Measurements from ENCODE around the gene TMEM127. TPM values are rescaled to one million over a fixed set of nuclear protein-coding genes. Genes with fewer than 3 reads are reported as not detected.

TMEM127 gene
- 52.6 TPM for total RNA-seq (2013)
- 100 to 1,000 TPM in 1 of 3 donors, 10 to 100 TPM in 2; 72.3 to 107 (median 78.5) TPM for polyA plus RNA-seq
- polyA minus RNA-seq, result 61.7 and 103 TPM in 2 replicates
- 116 to 249 (median 152) reads per million in 11 experiments for total RNA-seq

GRCh38 chr2:96265840-96266679, at the start of gene TMEM127, which contains the start of gene CIAO1:
TSS of gene TMEM127 (minus strand) at chr2:96265997. CDS start at chr2:96265381, 616 bp downstream.
TSS of gene CIAO1 (plus strand) at chr2:96266225. CDS start at chr2:96266351, 126 bp downstream.
- Histone ChIP-seq H3K4me2 (replicated peaks; ENCODE audit: extremely low read depth, low read length, poor library complexity, severe bottlenecking) (peak within 1 kb of the TSS; percentile 99), H4K20me1 (ENCODE audit: insufficient read depth, low read length) (peaks cover 37% of the 10 kb centered on the region), H3K4me3 (replicated peaks in 1 of 3; ENCODE audit: low read depth in 2 of 3, low read length in 3 of 3) (peak within 1 kb of the TSS; percentile 95 to 98 (median 98)), H3K9me3 (replicated peaks in 1 of 2; ENCODE audit: control insufficient read depth in 1 of 2, insufficient read depth in 1 of 2, low read length in 2 of 2) (no peaks in the 10 kb centered on the region), H3K36me3 (replicated peaks in 1 of 2; ENCODE audit: control insufficient read depth in 1 of 2, insufficient read depth in 2 of 2, low read length in 2 of 2) (peaks cover 39 to 71% of the 10 kb centered on the region in 2 donors), H3K27me3 (ENCODE audit: control insufficient read depth in 2 of 2, insufficient read depth in 2 of 2, low read length in 2 of 2) (no peaks in the 10 kb centered on the region), H3K4me1 (ENCODE audit: control insufficient read depth in 1 of 2, insufficient read depth in 2 of 2, low read length in 2 of 2) (peaks cover 39 to 53% of the 10 kb centered on the region in 2 donors), H3K9ac (ENCODE audit: insufficient read depth, low read length, poor library complexity, severe bottlenecking) (peak within 1 kb of the TSS; percentile 97), H3K79me2 (ENCODE audit: insufficient read depth, low read length) (peaks cover 71% of the 10 kb centered on the region), H3K27ac (ENCODE audit: low read depth in 1 of 2, low read length in 2 of 2) (peak within 1 kb of the TSS; percentile 88 to 97), H2AFZ (ENCODE audit: insufficient read depth, low read depth, low read length, poor library complexity, severe bottlenecking) (peak within 1 kb of the TSS; percentile 92)
- Mint-ChIP-seq H3K27ac (peak within 1 kb of the TSS; percentile 85 to 98 (median 94)), H3K27me3 (ENCODE audit: low read depth in 3 of 3) (peaks cover 0 to 3% (median 0%) of the 10 kb centered on the region in 3 donors), H3K9me3 (no peaks in the 10 kb centered on the region), H3K4me3 (peak within 1 kb of the TSS; percentile 90 to 99), H3K4me1 (peaks cover 43% of the 10 kb centered on the region), H3K36me3 (peaks cover 60 to 76% of the 10 kb centered on the region in 2 donors)
- TF ChIP-seq CTCF (IDR thresholded peaks at IDR 0.05), result peak; percentile 20
- intact Hi-C loops (cut with micrococcal nuclease), result loop anchor here (2.0 to 10.0 kb wide), 7 partner anchors 25 to 271 kb away; partner anchors contain the start of genes STARD7 (in 2 of the 2), ANKRD36C (in 1 of the 2), ASTL (in 1 of the 2) and DUSP2 (in 1 of the 2)
- WGBS (ENCODE audit: insufficient coverage), result under 1% methylated on average over 81 of the region's 81 CpGs
- peak; percentile 97 to 98 (median 98) for DNase-seq

GRCh38 chr2:96315005-96315399, 49.2 kb upstream of the TMEM127 start:
- Histone ChIP-seq H2AFZ (ENCODE audit: insufficient read depth, low read depth, low read length, poor library complexity, severe bottlenecking) (no peak overlapping the region), H4K20me1 (ENCODE audit: insufficient read depth, low read length) (no peaks in the 10 kb centered on the region), H3K4me2 (replicated peaks; ENCODE audit: extremely low read depth, low read length, poor library complexity, severe bottlenecking) (no peak overlapping the region), H3K9ac (ENCODE audit: insufficient read depth, low read length, poor library complexity, severe bottlenecking) (no peak overlapping the region), H3K9me3 (replicated peaks in 1 of 2; ENCODE audit: control insufficient read depth in 1 of 2, insufficient read depth in 1 of 2, low read length in 2 of 2) (no peaks in the 10 kb centered on the region), H3K36me3 (replicated peaks in 1 of 2; ENCODE audit: control insufficient read depth in 1 of 2, insufficient read depth in 2 of 2, low read length in 2 of 2) (no peaks in the 10 kb centered on the region), H3K4me1 (ENCODE audit: control insufficient read depth in 1 of 2, insufficient read depth in 2 of 2, low read length in 2 of 2) (peaks cover 18 to 23% of the 10 kb centered on the region in 2 donors), H3K27ac (ENCODE audit: low read depth in 1 of 2, low read length in 2 of 2) (no peak overlapping the region), H3K27me3 (ENCODE audit: control insufficient read depth in 2 of 2, insufficient read depth in 2 of 2, low read length in 2 of 2) (no peaks in the 10 kb centered on the region), H3K79me2 (ENCODE audit: insufficient read depth, low read length) (no peaks in the 10 kb centered on the region), H3K4me3 (replicated peaks in 1 of 3; ENCODE audit: low read depth in 2 of 3, low read length in 3 of 3) (no peak overlapping the region)
- Mint-ChIP-seq H3K36me3 (no peaks in the 10 kb centered on the region), H3K9me3 (no peaks in the 10 kb centered on the region), H3K4me3 (no peak overlapping the region), H3K27ac (peak overlapping the region in 1 of 7 donors; percentile 11), H3K27me3 (ENCODE audit: low read depth in 3 of 3) (peaks cover 0 to 2% (median under 1%) of the 10 kb centered on the region in 3 donors), H3K4me1 (peaks cover 23% of the 10 kb centered on the region)
- intact Hi-C loops (cut with micrococcal nuclease), result no loop called here
- no peak for TF ChIP-seq CTCF (IDR thresholded peaks at IDR 0.05)
- WGBS (ENCODE audit: insufficient coverage), result 50% methylated on average over 1 of the region's 3 CpGs
- no peak for DNase-seq

Measured in CD14-positive monocyte (primary cell).